Ureter (tissue), 1 donor: ENCODE measurements around the gene TMEM8B. TPM values are rescaled to one million over a fixed set of nuclear protein-coding genes. Genes with fewer than 3 reads are reported as not detected.

ENCODE experiments used
- DNase-seq: peaks from one replicate; pipeline ENCODE4 v3.0.0-alpha.2; 2020; ENCODE audit warnings: low spot score
- total RNA-seq: library from RNA; stranded (reverse); gene quantifications from one replicate; pipeline ENCODE4 v1.2.4, GENCODE V29; 2023
- donor health status: DM: yes; HTN: yes; CAD: no.

The TMEM8B gene
- 32.3 TPM for total RNA-seq

- peak; percentile 97 for DNase-seq
Measured at GRCh38 chr9:35829084-35829763, at the start of gene TMEM8B. Gene TMEM8B (plus strand): TSS chr9:35829228. CDS start chr9:35829448, 220 bp downstream.

GRCh38 chr9:35781066-35781465 is 48.0 kb upstream of the TMEM8B start:
- DNase-seq: no peak

- no peak for DNase-seq
Measured at GRCh38 chr9:35783418-35783817, 45.6 kb upstream of the TMEM8B start.

- no peak for DNase-seq
Measured at GRCh38 chr9:35789541-35789940, 39.5 kb upstream of the TMEM8B start.

- no peak for DNase-seq
Measured at GRCh38 chr9:35790025-35790384, 39.0 kb upstream of the TMEM8B start.

- DNase-seq: peak; percentile 79
Measured at GRCh38 chr9:35790385-35791296, 38.4 kb upstream of the TMEM8B start.

- no peak for DNase-seq
Measured at GRCh38 chr9:35791297-35791921, 37.6 kb upstream of the TMEM8B start, which contains the start of gene NPR2. Gene NPR2 (plus strand): TSS chr9:35791591. CDS start chr9:35792409, 818 bp downstream.

GRCh38 chr9:35792024-35792813 is 36.8 kb upstream of the TMEM8B start:
- no peak for DNase-seq

- no peak for DNase-seq
Measured at GRCh38 chr9:35792826-35793225, 36.2 kb upstream of the TMEM8B start.

- no peak for DNase-seq
Measured at GRCh38 chr9:35793461-35793860, 35.6 kb upstream of the TMEM8B start.

GRCh38 chr9:35795695-35796094 is 33.3 kb upstream of the TMEM8B start:
- DNase-seq: no peak

GRCh38 chr9:35797311-35798109 is 31.5 kb upstream of the TMEM8B start:
- DNase-seq: no peak

GRCh38 chr9:35798658-35799374 is 30.2 kb upstream of the TMEM8B start:
- DNase-seq: peak; percentile 59

- no peak for DNase-seq
Measured at GRCh38 chr9:35800530-35800929, 28.5 kb upstream of the TMEM8B start.

GRCh38 chr9:35801328-35802128 is 27.5 kb upstream of the TMEM8B start:
- no peak for DNase-seq

GRCh38 chr9:35806101-35806500 is 22.9 kb upstream of the TMEM8B start:
- DNase-seq: no peak

- no peak for DNase-seq
Measured at GRCh38 chr9:35808433-35808832, 20.6 kb upstream of the TMEM8B start.

- DNase-seq: no peak
Measured at GRCh38 chr9:35810122-35810521, 18.9 kb upstream of the TMEM8B start.

GRCh38 chr9:35811381-35812024 is 17.5 kb upstream of the TMEM8B start:
- DNase-seq: no peak
